ENCODE measurements around the gene NSRP1.

GRCh38 chr17:30219315-30219714, 102.7 kb downstream of the NSRP1 start:
- TF ChIP-seq CTCF (IDR thresholded peaks at IDR 0.05; ENCODE audit: extremely low read depth in 1 of 2, insufficient read depth in 1 of 2, low read depth in 1 of 2, low read length in 2 of 2) (no peak), EZH2 (IDR thresholded peaks at IDR 0.05; ENCODE audit: borderline replicate concordance, low read depth, low read length, severe bottlenecking) (no peak), POLR2AphosphoS5 (IDR thresholded peaks at IDR 0.05; ENCODE audit: insufficient read depth, low read depth, low read length) (no peak), POLR2A (IDR thresholded peaks at IDR 0.05; ENCODE audit: low read depth, low read length) (no peak), MYC (IDR thresholded peaks at IDR 0.05; ENCODE audit: low read depth, low read length) (no peak), JUN (IDR thresholded peaks at IDR 0.05; ENCODE audit: borderline replicate concordance, insufficient read depth, insufficient read length, low read depth) (no peak)

Data from endothelial cell of umbilical vein (primary cell).